Adrenal gland (tissue), 12 donors: Measurements from ENCODE around the gene RASGEF1C. TPM values are rescaled to one million over a fixed set of nuclear protein-coding genes. Genes with fewer than 3 reads are reported as not detected.

Experiments used
- DNase-seq, 7 donors: peaks; one replicate each; pipeline ENCODE4 v3.0.0-alpha.2; 2019 to 2020
- H3K27ac ChIP-seq, 5 donors: fragments of 200-600 bp; sonication (generic) in 4 of 5; 1 replicate in 3 of 5; 2 replicates in 2 of 5; pipeline versions ENCODE4 v1.5.1 to v1.8.0; 2016 to 2020; ENCODE audit warnings: mild to moderate bottlenecking in 1 of 5
- H3K27me3 ChIP-seq: fragments of 200-600 bp; 2 replicates; pipeline ENCODE4 v1.8.0; 2021
- H3K36me3 ChIP-seq, 2 donors: fragments of 200-600 bp; replicated peaks in 1 of 2; 1 replicate in 1 of 2; 2 replicates in 1 of 2; pipeline versions ENCODE4 v1.5.1 to v1.8.0; 2018 to 2022
- H3K4me1 ChIP-seq, 2 donors: fragments of 200-600 bp; replicated peaks in 1 of 2; 1 replicate in 1 of 2; 2 replicates in 1 of 2; pipeline versions ENCODE4 v1.5.1 to v1.8.0; 2018 to 2021
- H3K4me3 ChIP-seq, 4 donors: fragments of 200-600 bp; sonication (generic) in 3 of 4; one replicate each; pipeline ENCODE4 v1.5.1; 2016 to 2018
- H3K9me3 ChIP-seq, 3 donors: fragments of 200-600 bp; sonication (generic) in 1 of 3; replicated peaks in 1 of 3; 1 replicate in 2 of 3; 2 replicates in 1 of 3; pipeline versions ENCODE4 v1.5.1 to v1.8.0; 2016 to 2021
- CTCF ChIP-seq, 6 experiments: fragments of 450-650 bp in 4 of 6; fragments of 200-600 bp in 2 of 6; sonication (generic) in 1 of 6; IDR thresholded peaks; 1 replicate in 5 of 6; 2 replicates in 1 of 6; pipeline versions ENCODE4 v1.5.1 to v1.8.0; 2016 to 2021; ENCODE audit warnings: antibody characterized with exemption in 6 of 6, mild to moderate bottlenecking in 2 of 6, moderate library complexity in 1 of 6
- POLR2A ChIP-seq, 2 donors: fragments of 450-650 bp; IDR thresholded peaks; one replicate each; pipeline ENCODE4 v1.6.1; 2017; ENCODE audit warnings: antibody characterized with exemption in 2 of 2, mild to moderate bottlenecking in 2 of 2, moderate library complexity in 1 of 2
- WGBS, 4 donors: extraction: QIAGEN DNeasy Blood & Tissue Kit in 2 of 4; methylation state at CpG; one replicate each; pipeline versions ENCODE4 v1.1.5 to v1.1.7; 2013 to 2017; 5-methylcytosine and 5-hydroxymethylcytosine counted together
- intact Hi-C, 2 donors: fragments of 100-400 bp; cut with DNase I; formaldehyde crosslinking; loops; one replicate each; pipeline versions ENCODE4 v1.14.1 to v1.15.0; 2022 to 2023
- polyA plus RNA-seq, 3 donors: library from polyadenylated mRNA; stranded (reverse); fragments of 200-250 nt in 2 of 3; fragments of 350-450 nt in 1 of 3; fragmentation: Illumina TruSeq in 1 of 3; extraction: RNeasy Lipid Tissue Mini Kit (QIAGEN cat#74804) in 1 of 3; gene quantifications; one replicate each; pipeline ENCODE4 v1.2.3, GENCODE V29; 2013 to 2014
- total RNA-seq, 9 donors: library from RNA; depleted of rRNA in 4 of 9; stranded (reverse); fragments of >200 nt in 4 of 9; fragments of 120-200 nt in 1 of 9; fragmentation: NEBNext Ultra II Directional in 1 of 9; extraction: Animal tissue kit (Norgen Biotek cat#: 25700) in 1 of 9; gene quantifications; one replicate each; pipeline versions ENCODE4 v1.1.0 to v1.2.4, GENCODE V29; 2013 to 2023
- donor health status: healthy with polysubstance abuse.
- donor health status: Bipolar disorder and iron deficiency.
- donor health status: DM: yes; HTN: yes; CAD: no.
- donor health status: DM: no; HTN: no; CAD: no.
- donor health status: DM: no; HTN: no; CAD: no.
- donor health status: DM: yes; HTN: yes; CAD: no.

The RASGEF1C gene
- total and polyA plus RNA-seq, 12 donors, result 0.15 to 1.9 (median 0.74) TPM; not detected in 6

- Histone ChIP-seq H3K4me1 (peaks cover 0 to 1% of the 10 kb centered on the region in 2 donors), H3K4me3 (no peak overlapping the region), H3K9me3 (no peaks in the 10 kb centered on the region), H3K27me3 (no peaks in the 10 kb centered on the region), H3K36me3 (no peaks in the 10 kb centered on the region), H3K27ac (no peak overlapping the region)
- peak in 1 of 7 donors; percentile 39 for DNase-seq
- TF ChIP-seq CTCF (IDR thresholded peaks at IDR 0.05) (no peak), POLR2A (IDR thresholded peaks at IDR 0.05) (no peak)
- intact Hi-C loops, result loop anchor here (10.0 kb wide), 1 partner anchor 175 kb away; the partner anchor contains the start of gene TBC1D9B (in 2 of the 2)
- WGBS, 4 donors, result 72 to 78% (median 75%) methylated on average over 5 to 14 of the region's 14 CpGs
Observed at GRCh38 chr5:180079702-180080466, 129.1 kb downstream of the RASGEF1C start.

DNA sequence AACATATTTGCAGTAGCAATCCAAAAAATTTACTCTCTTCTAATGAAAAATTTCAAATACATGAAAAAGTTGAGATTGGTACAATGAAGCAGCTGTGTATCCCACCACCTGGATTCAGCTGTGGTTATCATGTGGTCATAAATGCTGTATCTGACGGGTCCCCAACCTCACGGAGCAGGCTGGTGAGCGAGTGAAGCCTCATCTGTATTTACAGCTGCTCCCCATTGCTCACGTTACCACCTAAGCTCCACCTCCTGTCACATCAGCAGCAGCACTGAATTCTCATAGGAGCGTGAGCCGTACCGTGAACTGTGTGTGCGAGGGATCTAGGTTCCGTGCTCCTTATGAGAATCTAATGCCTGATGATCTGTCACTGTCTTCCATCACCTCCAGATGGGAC lies 130.7 kb downstream of the RASGEF1C start:
- WGBS, 4 donors, result 74 to 88% (median 83%) methylated on average over 8 to 9 of the region's 9 CpGs
- DNase-seq, result no peak
- Histone ChIP-seq H3K4me1 (no peaks in the 10 kb centered on the region), H3K36me3 (no peaks in the 10 kb centered on the region), H3K4me3 (no peak overlapping the region), H3K27me3 (no peaks in the 10 kb centered on the region), H3K27ac (no peak overlapping the region), H3K9me3 (no peaks in the 10 kb centered on the region)
- TF ChIP-seq POLR2A (IDR thresholded peaks at IDR 0.05), result no peak
- TF ChIP-seq CTCF (IDR thresholded peaks at IDR 0.05), result no peak
- intact Hi-C loops, result loop anchor here in 1 of 2 donors (10.0 kb wide), 1 partner anchor 174 kb away; the partner anchor contains the start of gene TBC1D9B

DNA sequence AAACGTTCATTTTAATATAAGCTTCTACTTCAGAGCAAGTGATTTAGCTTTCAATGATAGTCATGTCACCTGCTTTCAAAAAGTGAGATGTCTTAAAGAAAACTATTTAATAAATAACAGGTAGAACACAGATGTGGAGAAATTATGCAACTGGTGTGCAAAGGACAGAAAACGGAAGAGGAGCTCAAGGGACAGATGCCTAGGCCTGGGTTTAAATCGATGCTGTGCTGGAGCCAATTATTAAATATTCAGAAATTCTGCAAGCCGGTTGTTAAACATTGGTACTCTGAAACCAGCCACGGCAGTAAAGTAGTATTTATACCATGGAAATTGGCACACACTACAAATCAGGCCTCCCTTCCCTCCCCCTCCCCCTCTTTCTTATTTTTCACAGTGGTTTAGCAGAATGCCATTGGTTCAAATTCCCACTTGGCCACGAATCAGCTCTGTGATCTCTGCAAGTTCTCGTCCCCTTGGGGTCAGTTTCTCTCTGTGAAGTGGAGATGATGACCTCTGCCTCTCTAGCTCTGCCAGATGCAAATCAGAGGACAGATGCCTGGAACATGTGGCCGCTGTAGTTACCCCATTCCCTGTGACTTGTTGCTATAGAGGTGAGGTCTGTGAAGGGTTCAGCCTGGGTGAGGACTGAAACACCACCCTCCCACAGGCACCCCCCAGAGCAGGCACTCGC lies 131.3 kb downstream of the RASGEF1C start:
- no peak overlapping the region for H3K27ac ChIP-seq
- WGBS, 4 donors, result 80 to 83% (median 81%) methylated on average over 9 of the region's 9 CpGs
- H3K36me3 ChIP-seq, result no peaks in the 10 kb centered on the region
- no peak for DNase-seq
- H3K4me3 ChIP-seq, result no peak overlapping the region
- H3K27me3 ChIP-seq, result no peaks in the 10 kb centered on the region
- H3K4me1 ChIP-seq, result no peaks in the 10 kb centered on the region
- TF ChIP-seq CTCF (IDR thresholded peaks at IDR 0.05) (no peak), POLR2A (IDR thresholded peaks at IDR 0.05) (no peak)
- intact Hi-C loops, result loop anchor here in 1 of 2 donors (10.0 kb wide), 1 partner anchor 173 kb away; the partner anchor contains the start of gene TBC1D9B
- H3K9me3 ChIP-seq, result no peaks in the 10 kb centered on the region

- no peaks in the 10 kb centered on the region for H3K27me3 ChIP-seq
- H3K36me3 ChIP-seq, result no peaks in the 10 kb centered on the region
- H3K9me3 ChIP-seq, result no peaks in the 10 kb centered on the region
- DNase-seq, result no peak
- no peak overlapping the region for H3K27ac ChIP-seq
- H3K4me3 ChIP-seq, result no peak overlapping the region
- H3K4me1 ChIP-seq, result peaks cover 0 to 7% of the 10 kb centered on the region in 2 donors
- WGBS, 4 donors, result 85 to 91% (median 88%) methylated on average over 1 of the region's 1 CpG
- no peak for TF ChIP-seq POLR2A (IDR thresholded peaks at IDR 0.05)
- no peak for TF ChIP-seq CTCF (IDR thresholded peaks at IDR 0.05)
- intact Hi-C loops, result loop anchor here in 1 of 2 donors (10.0 kb wide), 1 partner anchor 171 kb away; the partner anchor contains the start of gene TBC1D9B
Observed at GRCh38 chr5:180075703-180076102, 133.3 kb downstream of the RASGEF1C start.
